ENCODE data around the gene C1QTNF1. TPM values are rescaled to one million over a fixed set of nuclear protein-coding genes. Genes with fewer than 3 reads are reported as not detected.

C1QTNF1 gene
- polyA plus RNA-seq, 1 of the 3 experiments (the other 2 are of a cell fraction) = 14.3 TPM

DNA sequence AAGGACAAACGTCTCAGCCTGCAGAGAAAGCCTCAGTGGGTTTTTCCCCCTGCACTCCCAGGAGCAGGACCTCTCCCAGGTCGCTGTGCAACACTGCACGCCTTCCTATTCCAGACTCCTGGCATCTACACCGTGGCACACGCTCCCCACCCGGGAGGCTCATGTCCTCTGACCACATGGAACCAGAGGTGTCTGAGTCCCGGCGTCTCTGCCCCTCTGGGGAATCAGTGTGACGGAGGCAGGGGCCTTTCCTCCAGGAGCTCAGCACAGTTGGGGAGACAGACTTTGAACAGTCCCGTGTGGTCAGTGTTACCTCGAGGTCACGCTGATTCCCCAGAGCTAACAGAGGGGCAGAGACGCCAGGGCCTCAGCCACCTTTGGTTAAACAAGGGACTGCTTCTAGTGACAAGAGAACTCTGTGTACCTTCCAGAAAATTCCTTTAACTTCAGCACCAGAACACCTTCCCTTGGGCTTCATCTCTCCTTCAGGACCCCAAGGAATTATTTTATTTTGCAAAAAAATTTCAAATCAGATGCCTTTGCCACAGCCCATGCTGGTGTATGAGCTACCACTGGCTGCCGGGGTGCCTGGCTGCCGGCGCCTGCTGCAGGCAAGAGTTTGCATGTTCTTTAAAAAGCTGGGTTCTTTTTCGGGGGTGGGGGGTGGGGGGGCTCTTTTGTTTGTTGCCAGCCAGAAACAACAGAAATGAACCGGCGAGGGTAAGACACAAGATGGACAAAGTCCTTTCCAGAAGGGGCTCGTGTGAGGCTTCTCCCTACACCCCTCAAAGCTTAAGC lies 21.0 kb upstream of the C1QTNF1 start:
- H3K4me2 ChIP-seq = no peak overlapping the region

DNA sequence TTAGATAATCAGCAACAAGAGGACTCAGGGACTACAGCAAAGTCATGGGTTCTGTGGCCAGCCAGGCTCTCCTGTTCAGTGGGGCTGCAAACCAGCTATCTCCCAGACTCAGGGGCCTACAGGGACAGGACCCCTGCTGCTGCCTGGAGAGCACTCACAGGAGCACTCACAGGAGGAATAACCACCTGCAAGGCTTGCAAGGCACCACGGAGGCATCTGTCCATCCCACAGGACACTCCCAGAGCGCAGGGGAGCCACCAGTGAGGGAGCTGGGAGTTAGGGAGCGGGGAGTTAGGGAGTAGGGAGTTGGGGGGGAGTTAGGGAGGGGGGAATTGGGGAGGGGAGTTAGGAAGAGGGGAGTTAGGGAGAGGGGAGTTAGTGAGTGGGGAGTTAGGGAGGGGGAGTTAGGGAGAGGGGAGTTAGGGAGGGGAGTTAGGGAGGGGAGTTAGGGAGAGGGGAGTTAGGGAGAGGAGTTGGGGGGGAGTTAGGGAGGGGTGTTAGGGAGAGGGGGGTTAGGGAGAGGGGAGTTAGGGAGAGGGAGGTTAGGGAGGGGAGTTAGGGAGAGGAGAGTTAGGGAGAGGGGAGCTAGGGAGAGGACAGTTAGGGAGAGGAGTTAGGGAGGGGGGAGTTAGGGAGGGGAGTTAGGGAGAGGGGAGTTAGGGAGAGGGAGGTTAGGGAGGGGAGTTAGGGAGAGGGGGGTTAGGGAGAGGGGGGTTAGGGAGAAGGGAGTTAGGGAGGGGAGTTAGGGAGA lies 20.1 kb upstream of the C1QTNF1 start:
- H3K79me2 ChIP-seq (ENCODE audit: insufficient read depth) = peaks cover 88% of the 10 kb centered on the region
- TF ChIP-seq, protein P1, sequence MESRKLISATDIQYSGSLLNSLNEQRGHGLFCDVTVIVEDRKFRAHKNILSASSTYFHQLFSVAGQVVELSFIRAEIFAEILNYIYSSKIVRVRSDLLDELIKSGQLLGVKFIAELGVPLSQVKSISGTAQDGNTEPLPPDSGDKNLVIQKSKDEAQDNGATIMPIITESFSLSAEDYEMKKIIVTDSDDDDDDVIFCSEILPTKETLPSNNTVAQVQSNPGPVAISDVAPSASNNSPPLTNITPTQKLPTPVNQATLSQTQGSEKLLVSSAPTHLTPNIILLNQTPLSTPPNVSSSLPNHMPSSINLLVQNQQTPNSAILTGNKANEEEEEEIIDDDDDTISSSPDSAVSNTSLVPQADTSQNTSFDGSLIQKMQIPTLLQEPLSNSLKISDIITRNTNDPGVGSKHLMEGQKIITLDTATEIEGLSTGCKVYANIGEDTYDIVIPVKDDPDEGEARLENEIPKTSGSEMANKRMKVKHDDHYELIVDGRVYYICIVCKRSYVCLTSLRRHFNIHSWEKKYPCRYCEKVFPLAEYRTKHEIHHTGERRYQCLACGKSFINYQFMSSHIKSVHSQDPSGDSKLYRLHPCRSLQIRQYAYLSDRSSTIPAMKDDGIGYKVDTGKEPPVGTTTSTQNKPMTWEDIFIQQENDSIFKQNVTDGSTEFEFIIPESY (IDR thresholded peaks at IDR 0.05; ENCODE audit: borderline replicate concordance, low read depth) = no peak
- TF ChIP-seq TAF1 (IDR thresholded peaks at IDR 0.05; ENCODE audit: borderline replicate concordance, low read depth, low read length) (no peak), RAD21 (IDR thresholded peaks at IDR 0.05; ENCODE audit: low read length) (no peak), NRF1 (IDR thresholded peaks at IDR 0.05; ENCODE audit: low read depth, low read length) (no peak), IRF3 (IDR thresholded peaks at IDR 0.05; ENCODE audit: low read depth, low read length) (no peak), MXI1 (IDR thresholded peaks at IDR 0.05; ENCODE audit: low read depth, low read length) (no peak), FOXM1 (IDR thresholded peaks at IDR 0.05; ENCODE audit: low read depth) (no peak)
- H3K27ac ChIP-seq (ENCODE audit: low read depth in 2 of 2, low read length in 1 of 2) = no peak overlapping the region
- H3K9me3 ChIP-seq = no peaks in the 10 kb centered on the region
- H4K20me1 ChIP-seq (ENCODE audit: insufficient read depth) = peaks cover 65% of the 10 kb centered on the region
- POLR2A ChIA-PET = no interaction called here
- peaks cover 1% of the 10 kb centered on the region for H3F3A ChIP-seq (replicated peaks; ENCODE audit: insufficient read depth)
- peaks cover 0 to 32% of the 10 kb centered on the region in 2 experiments for H3K36me3 ChIP-seq (replicated peaks in 1 of 2; ENCODE audit: control insufficient read depth in 1 of 2, insufficient read depth in 2 of 2, low read length in 1 of 2)
- H3K4me1 ChIP-seq (ENCODE audit: control insufficient read depth in 1 of 2, insufficient read depth in 2 of 2, low read depth in 1 of 2, low read length in 1 of 2) = peaks cover 8 to 44% of the 10 kb centered on the region in 2 experiments; a peak in 2 of 4 replicates
- no peak overlapping the region for H3K4me2 ChIP-seq
- 79% methylated on average over 3 of the region's 3 CpGs for WGBS (ENCODE audit: low lambda C conversion rate)
- CTCF ChIA-PET = interaction anchor here (0.7 to 1.9 kb wide), 3 partner anchors 10 to 38 kb away, joined by 3 to 10 read pairs (median 9); no protein-coding TSS in a partner anchor
- H3K9me2 ChIP-seq = no peaks in the 10 kb centered on the region
- H3K4me3 ChIP-seq (ENCODE audit: low read depth in 2 of 2, low read length in 1 of 2) = no peak overlapping the region
- no peak overlapping the region for H2AFZ ChIP-seq (ENCODE audit: low read depth)
- no peak for DNase-seq
- no peaks in the 10 kb centered on the region for H3K27me3 ChIP-seq (ENCODE audit: insufficient read depth)
- no peak overlapping the region for H3K9ac ChIP-seq

More for the DNA sequence above, 21.0 kb upstream of the C1QTNF1 start:
- no peak for TF ChIP-seq RCOR1 (IDR thresholded peaks at IDR 0.05; ENCODE audit: low read length)
- TF ChIP-seq YY1 (IDR thresholded peaks at IDR 0.05; ENCODE audit: low read depth) = no peak
- no peak for TF ChIP-seq EZH2phosphoT487 (IDR thresholded peaks at IDR 0.05; ENCODE audit: borderline replicate concordance, low read depth)
- no peak for TF ChIP-seq MEF2A (IDR thresholded peaks at IDR 0.05; ENCODE audit: borderline replicate concordance, low read depth)
- no peak for TF ChIP-seq MAX (IDR thresholded peaks at IDR 0.05; ENCODE audit: low read depth)
- no peak for TF ChIP-seq FOSL2 (IDR thresholded peaks at IDR 0.05; ENCODE audit: borderline replicate concordance, low read depth)
- TF ChIP-seq NRF1 (IDR thresholded peaks at IDR 0.05; ENCODE audit: low read depth, low read length) = no peak
- TF ChIP-seq GATA2 (CRISPR knock-in tag; IDR thresholded peaks at IDR 0.05) = no peak
- no peak for TF ChIP-seq CHD2 (IDR thresholded peaks at IDR 0.05; ENCODE audit: low read length, partially characterized antibody)
- no peak for TF ChIP-seq EP300 (IDR thresholded peaks at IDR 0.05; ENCODE audit: borderline replicate concordance in 1 of 2, low read depth in 1 of 2, low read length in 1 of 2)
- no peaks in the 10 kb centered on the region for H3K27me3 ChIP-seq (ENCODE audit: insufficient read depth)
- H2AFZ ChIP-seq (ENCODE audit: low read depth) = no peak overlapping the region
- 89% methylated on average over 17 of the region's 20 CpGs for WGBS (ENCODE audit: low lambda C conversion rate)
- H3K27ac ChIP-seq (ENCODE audit: low read depth in 2 of 2, low read length in 1 of 2) = no peak overlapping the region
- ChIA-PET CTCF (interaction anchor here (0.7 to 11.1 kb wide), 8 partner anchors 9 to 137 kb away, joined by 3 to 133 read pairs (median 4); partner anchors contain the start of gene LGALS3BP), POLR2A (no interaction called here)
- no peak overlapping the region for H3K9ac ChIP-seq
- H3K79me2 ChIP-seq (ENCODE audit: insufficient read depth) = peaks cover 88% of the 10 kb centered on the region
- no peaks in the 10 kb centered on the region for H3K9me2 ChIP-seq
- peaks cover under 1 to 44% of the 10 kb centered on the region in 2 experiments; a peak in 2 of 4 replicates for H3K4me1 ChIP-seq (ENCODE audit: control insufficient read depth in 1 of 2, insufficient read depth in 2 of 2, low read depth in 1 of 2, low read length in 1 of 2)
- H3F3A ChIP-seq (replicated peaks; ENCODE audit: insufficient read depth) = peaks cover 3% of the 10 kb centered on the region
- no peak for DNase-seq
- no peak overlapping the region for H3K4me3 ChIP-seq (ENCODE audit: low read depth in 2 of 2, low read length in 1 of 2)
- H4K20me1 ChIP-seq (ENCODE audit: insufficient read depth) = peaks cover 74% of the 10 kb centered on the region
- peaks cover 1 to 39% of the 10 kb centered on the region in 2 experiments for H3K36me3 ChIP-seq (replicated peaks in 1 of 2; ENCODE audit: control insufficient read depth in 1 of 2, insufficient read depth in 2 of 2, low read length in 1 of 2)
- no peaks in the 10 kb centered on the region for H3K9me3 ChIP-seq

All from SK-N-SH (cell line).